Thymus (tissue), 11 donors: Measurements from ENCODE around the gene MRPS22. TPM values are rescaled to one million over a fixed set of nuclear protein-coding genes. Genes with fewer than 3 reads are reported as not detected.
"Not testable (repeated sequence)": the region's sequence is repeated elsewhere in the genome, so short reads cannot be mapped to it uniquely, and the experiment has no call there.

Experiments
- DNase-seq, 9 donors: peaks; one replicate each; pipeline ENCODE4 v3.0.0-alpha.2; 2013; ENCODE audit warnings: low spot score in 9 of 9, low read depth in 6 of 9, missing footprints in 1 of 9
- H3K27ac ChIP-seq, 2 donors: one replicate each; pipeline ENCODE4 v1.5.1; 2013; ENCODE audit warnings: control low read depth in 1 of 2, low read depth in 1 of 2, low read length in 1 of 2, mild to moderate bottlenecking in 1 of 2, moderate library complexity in 1 of 2
- H3K27me3 ChIP-seq, 2 donors: one replicate each; pipeline ENCODE4 v1.5.1; 2013; ENCODE audit warnings: low read length in 1 of 2; ENCODE audit not compliant: control insufficient read depth in 2 of 2, insufficient read depth in 1 of 2
- H3K36me3 ChIP-seq, 2 donors: one replicate each; pipeline ENCODE4 v1.5.1; 2013; ENCODE audit warnings: low read length in 1 of 2, mild to moderate bottlenecking in 1 of 2, moderate library complexity in 1 of 2; ENCODE audit not compliant: control insufficient read depth in 2 of 2, insufficient read depth in 2 of 2
- H3K4me1 ChIP-seq, 2 donors: one replicate each; pipeline ENCODE4 v1.5.1; 2013; ENCODE audit warnings: low read length in 2 of 2; ENCODE audit not compliant: control insufficient read depth in 2 of 2, insufficient read depth in 2 of 2
- H3K4me3 ChIP-seq, 2 donors: one replicate each; pipeline ENCODE4 v1.5.1; 2013; ENCODE audit warnings: low read length in 2 of 2, control low read depth in 1 of 2, mild to moderate bottlenecking in 1 of 2
- H3K9me3 ChIP-seq, 2 donors: one replicate each; pipeline ENCODE4 v1.5.1; 2013; ENCODE audit warnings: low read length in 1 of 2, mild to moderate bottlenecking in 1 of 2; ENCODE audit not compliant: control insufficient read depth in 2 of 2, insufficient read depth in 1 of 2
- WGBS: extraction: QIAGEN DNeasy Blood & Tissue Kit; methylation state at CpG from one replicate; pipeline ENCODE4 v1.1.7; 2013; 5-methylcytosine and 5-hydroxymethylcytosine counted together
- polyA plus RNA-seq: library from polyadenylated mRNA; stranded (reverse); fragments of 200-250 nt; gene quantifications from one replicate; pipeline ENCODE4 v1.2.3, GENCODE V29; 2013
- total RNA-seq: library from RNA; stranded (reverse); fragments of 120-200 nt; gene quantifications from one replicate; pipeline ENCODE4 v1.2.4, GENCODE V29; 2013
- donor health status: healthy.

Gene MRPS22
- total and polyA plus RNA-seq, 2 donors, result 40.2 to 55.2 TPM

DNA sequence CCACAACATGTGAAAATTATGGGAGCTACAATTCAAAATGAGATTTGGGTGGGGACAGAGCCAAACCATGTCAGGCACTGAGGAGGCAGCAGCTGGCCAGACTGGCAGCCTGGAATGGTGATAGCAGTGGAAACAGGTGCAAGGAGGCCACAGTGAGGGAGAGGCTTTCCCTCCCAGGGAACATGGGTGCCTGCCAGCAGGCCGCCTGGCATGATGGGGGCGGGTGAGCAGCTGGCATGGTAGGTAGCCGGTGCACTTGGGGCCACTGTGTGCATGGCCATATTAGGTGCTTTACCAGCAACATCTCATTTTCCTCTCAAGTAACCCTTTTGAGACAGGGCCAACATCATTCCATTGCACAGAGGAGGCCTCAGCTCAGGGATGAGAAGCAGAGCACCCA is 18.3 kb upstream of the MRPS22 start:
- Histone ChIP-seq H3K36me3 (no peaks in the 10 kb centered on the region), H3K27ac (no peak overlapping the region), H3K4me1 (peaks cover 0 to 21% of the 10 kb centered on the region in 2 donors), H3K9me3 (no peaks in the 10 kb centered on the region), H3K4me3 (no peak overlapping the region), H3K27me3 (peaks cover 0 to 7% of the 10 kb centered on the region in 2 donors)
- DNase-seq, result no peak
- WGBS, result 97% methylated on average over 3 of the region's 3 CpGs

GRCh38 chr3:139326131-139326530 is 17.7 kb upstream of the MRPS22 start:
- Histone ChIP-seq H3K27me3 (peaks cover 0 to 11% of the 10 kb centered on the region in 2 donors), H3K27ac (no peak overlapping the region), H3K4me3 (no peak overlapping the region), H3K4me1 (peaks cover 0 to 21% of the 10 kb centered on the region in 2 donors), H3K36me3 (no peaks in the 10 kb centered on the region), H3K9me3 (no peaks in the 10 kb centered on the region)
- DNase-seq, result no peak
- WGBS, result 96% methylated on average over 5 of the region's 5 CpGs

GRCh38 chr3:139326707-139327106 is 17.1 kb upstream of the MRPS22 start:
- no peaks in the 10 kb centered on the region for H3K36me3 ChIP-seq
- H3K27ac ChIP-seq, result no peak overlapping the region
- WGBS, result 70% methylated on average over 4 of the region's 4 CpGs
- peaks cover 0 to 21% of the 10 kb centered on the region in 2 donors for H3K4me1 ChIP-seq
- H3K9me3 ChIP-seq, result no peaks in the 10 kb centered on the region
- DNase-seq, result peak in 1 of 9 donors; percentile 31
- peaks cover 0 to 11% of the 10 kb centered on the region in 2 donors for H3K27me3 ChIP-seq
- no peak overlapping the region for H3K4me3 ChIP-seq

DNA sequence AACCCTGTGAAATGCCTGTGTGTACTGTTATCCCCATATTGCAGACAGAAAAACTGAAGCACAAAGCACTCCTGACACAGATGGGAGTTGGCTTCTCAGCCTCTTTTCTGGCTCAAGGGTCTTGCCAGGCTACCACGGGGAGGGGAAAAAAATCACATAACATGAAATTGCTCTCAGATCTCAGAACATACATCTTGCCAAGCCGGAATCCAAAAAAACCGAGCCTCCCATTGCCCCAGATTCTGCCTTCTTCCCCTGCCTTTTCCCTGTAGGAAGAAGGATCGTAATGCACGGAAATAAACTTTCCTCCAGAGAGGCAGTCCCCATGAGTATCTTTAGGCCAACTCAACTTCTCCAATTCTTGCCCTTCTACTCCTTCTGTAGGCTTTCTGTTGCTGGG is 16.6 kb upstream of the MRPS22 start:
- WGBS, result 98% methylated on average over 5 of the region's 5 CpGs

DNA sequence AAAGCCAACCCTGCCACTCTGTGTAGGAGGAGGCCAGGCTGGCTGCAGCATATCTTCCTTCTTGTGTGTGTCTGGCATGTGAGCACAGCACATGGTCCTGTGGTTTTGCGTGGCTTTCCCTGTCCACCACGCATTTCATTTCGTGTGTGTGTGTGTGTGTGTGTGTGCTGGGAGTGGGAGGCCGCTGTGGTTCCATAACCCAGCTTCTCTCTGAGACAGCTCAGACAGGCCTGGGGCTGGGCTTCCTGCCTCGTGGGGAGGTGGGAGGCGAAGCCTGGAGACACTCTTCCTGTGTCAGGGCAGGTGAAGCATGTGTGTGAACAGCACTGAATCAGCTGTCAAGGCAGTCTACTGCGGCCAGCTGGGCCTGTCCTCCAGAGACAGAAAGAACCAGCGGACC is 16.0 kb upstream of the MRPS22 start:
- H3K27me3 ChIP-seq, result peaks cover 0 to 14% of the 10 kb centered on the region in 2 donors
- peaks cover 0 to 21% of the 10 kb centered on the region in 2 donors for H3K4me1 ChIP-seq
- no peak overlapping the region for H3K27ac ChIP-seq
- H3K9me3 ChIP-seq, result no peaks in the 10 kb centered on the region
- DNase-seq, result peak in 6 of 9 donors; percentile 15 to 59 (median 18)
- 25% methylated on average over 8 of the region's 8 CpGs for WGBS
- no peak overlapping the region for H3K4me3 ChIP-seq
- H3K36me3 ChIP-seq, result no peaks in the 10 kb centered on the region

More for the DNA sequence above, 16.6 kb upstream of the MRPS22 start:
- H3K4me1 ChIP-seq, result peaks cover 0 to 21% of the 10 kb centered on the region in 2 donors
- peaks cover 0 to 13% of the 10 kb centered on the region in 2 donors for H3K27me3 ChIP-seq
- DNase-seq, result no peak
- no peak overlapping the region for H3K4me3 ChIP-seq
- no peaks in the 10 kb centered on the region for H3K9me3 ChIP-seq
- no peaks in the 10 kb centered on the region for H3K36me3 ChIP-seq
- no peak overlapping the region for H3K27ac ChIP-seq

DNA sequence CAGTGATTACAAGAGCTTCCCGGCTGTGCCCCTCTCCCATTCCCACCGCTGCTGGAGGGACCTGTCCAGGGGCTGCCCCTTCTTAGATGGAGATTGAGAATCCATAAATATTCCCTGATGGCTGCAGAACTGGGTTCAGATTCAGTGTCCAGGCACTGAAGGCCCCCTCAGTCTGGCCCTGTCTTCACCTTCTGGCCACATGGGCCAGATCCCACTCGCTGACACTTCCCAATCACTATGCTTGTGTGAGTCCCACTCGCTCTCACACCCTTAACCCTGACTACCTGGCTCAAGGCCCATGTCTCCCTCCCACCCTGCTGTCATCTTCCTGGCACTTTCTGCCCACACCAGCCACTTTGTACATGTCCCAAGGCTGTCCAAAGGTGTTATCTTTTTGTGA is 15.5 kb upstream of the MRPS22 start:
- no peak for DNase-seq
- H3K4me1 ChIP-seq, result peaks cover 0 to 21% of the 10 kb centered on the region in 2 donors
- no peaks in the 10 kb centered on the region for H3K36me3 ChIP-seq
- 97% methylated on average over 4 of the region's 4 CpGs for WGBS
- H3K9me3 ChIP-seq, result no peaks in the 10 kb centered on the region
- H3K4me3 ChIP-seq, result no peak overlapping the region
- H3K27ac ChIP-seq, result no peak overlapping the region
- H3K27me3 ChIP-seq, result peaks cover 0 to 14% of the 10 kb centered on the region in 2 donors

GRCh38 chr3:139329364-139329850 is 14.4 kb upstream of the MRPS22 start:
- H3K27me3 ChIP-seq, result peaks cover 0 to 14% of the 10 kb centered on the region in 2 donors
- H3K27ac ChIP-seq, result no peak overlapping the region
- DNase-seq, result peak; percentile 35 to 86 (median 72)
- peaks cover 0 to 21% of the 10 kb centered on the region in 2 donors for H3K4me1 ChIP-seq
- H3K9me3 ChIP-seq, result no peaks in the 10 kb centered on the region
- 13% methylated on average over 25 of the region's 25 CpGs for WGBS
- peak overlapping the region in 1 of 2 donors; percentile 32 for H3K4me3 ChIP-seq
- H3K36me3 ChIP-seq, result no peaks in the 10 kb centered on the region

DNA sequence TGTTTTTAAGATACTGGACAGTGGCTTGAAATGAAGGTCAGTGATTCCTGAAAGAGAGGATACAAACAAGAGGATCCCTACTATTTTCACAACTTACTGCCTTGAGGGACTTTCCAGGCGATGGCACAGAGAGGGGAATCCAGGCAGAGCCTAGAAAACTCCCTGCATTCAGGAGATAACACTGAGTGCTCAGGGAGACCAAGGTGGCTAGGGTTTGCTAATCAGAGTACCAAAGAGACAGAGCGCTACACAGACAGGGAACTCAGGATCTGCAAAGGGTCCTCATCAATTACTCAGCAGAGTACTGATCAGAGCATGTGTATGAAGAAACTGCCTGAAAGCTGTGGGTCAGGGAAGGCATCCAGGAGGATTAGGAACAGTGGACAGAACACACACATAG is 11.7 kb upstream of the MRPS22 start:
- no peak overlapping the region for H3K4me3 ChIP-seq
- no peak for DNase-seq
- 81% methylated on average over 2 of the region's 2 CpGs for WGBS
- H3K36me3 ChIP-seq, result no peaks in the 10 kb centered on the region
- no peaks in the 10 kb centered on the region for H3K9me3 ChIP-seq
- H3K27me3 ChIP-seq, result peaks cover 0 to 14% of the 10 kb centered on the region in 2 donors
- H3K27ac ChIP-seq, result no peak overlapping the region
- peaks cover 0 to 17% of the 10 kb centered on the region in 2 donors for H3K4me1 ChIP-seq

DNA sequence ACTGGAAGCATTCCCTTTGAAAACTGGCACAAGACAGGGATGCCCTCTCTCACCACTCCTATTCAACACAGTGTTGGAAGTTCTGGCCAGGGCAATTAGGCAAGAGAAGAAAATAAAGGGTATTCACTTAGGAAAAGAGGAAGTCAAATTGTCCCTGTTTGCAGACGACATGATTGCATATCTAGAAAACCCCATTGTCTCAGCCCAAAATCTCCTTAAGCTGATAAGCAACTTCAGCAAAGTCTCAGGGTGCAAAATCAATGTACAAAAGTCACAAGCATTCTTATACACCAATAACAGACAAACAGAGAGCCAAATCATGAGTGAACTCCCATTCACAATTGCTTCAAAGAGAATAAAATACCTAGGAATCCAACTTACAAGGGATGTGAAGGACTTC is 9.1 kb upstream of the MRPS22 start:
- H3K36me3 ChIP-seq, H3K27ac ChIP-seq, H3K9me3 ChIP-seq, DNase-seq, H3K4me3 ChIP-seq, H3K4me1 ChIP-seq: not testable (repeated sequence)
- 18% methylated on average over 1 of the region's 1 CpG for WGBS
- peaks cover 0 to 14% of the 10 kb centered on the region in 2 donors for H3K27me3 ChIP-seq
